HG02973 (cell line): ENCODE data around the gene RAB40C.

ENCODE experiments used
- ATAC-seq: cut with Tn5 transposase; IDR thresholded peaks from one replicate; pipeline ENCODE4 v1.9.1; 2021; ENCODE audit warnings: moderate library complexity; ENCODE audit not compliant: unreplicated experiment

Gene RAB40C

GRCh38 chr16:559021-559380, 30.9 kb upstream of the RAB40C start:
- no peak for ATAC-seq

DNA sequence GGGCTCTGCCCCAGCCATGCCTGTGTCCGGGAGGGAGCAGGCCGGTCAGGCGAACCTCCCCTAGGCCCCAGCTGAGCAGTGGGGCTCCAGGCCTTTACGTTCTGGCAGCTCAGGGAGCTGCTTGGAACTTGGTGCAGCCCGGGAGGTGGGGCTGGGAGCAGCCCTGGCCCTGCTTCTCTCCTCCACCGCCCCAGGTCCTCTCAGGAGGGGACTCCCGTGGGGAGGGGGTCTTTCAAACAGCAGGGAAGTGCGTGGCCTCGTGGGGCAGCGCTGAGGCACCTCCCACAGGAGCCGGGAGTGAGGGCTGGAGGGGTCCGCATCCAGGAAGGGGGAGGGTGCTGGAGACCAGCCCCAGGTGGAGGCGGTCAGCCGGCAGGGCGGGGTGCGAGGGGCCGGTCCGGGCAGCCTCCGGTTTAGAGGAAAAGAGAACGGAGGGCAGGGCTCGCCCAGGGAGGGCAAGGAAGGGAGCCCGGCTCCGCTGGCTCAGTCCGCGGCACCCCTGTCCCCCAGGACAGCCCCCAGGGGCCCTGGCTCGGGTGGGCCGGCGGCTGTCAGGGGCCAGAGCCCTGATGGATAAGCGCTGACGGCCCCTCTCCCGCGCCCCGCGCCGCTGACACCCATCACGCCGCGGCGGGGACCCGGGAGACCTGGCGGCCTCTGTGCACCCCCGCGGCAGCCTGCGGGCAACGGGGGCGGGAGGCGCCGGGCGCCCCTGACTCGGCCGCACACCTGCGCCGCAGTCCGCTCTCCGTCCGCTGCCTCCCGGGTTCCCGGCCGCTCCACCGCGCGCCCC, 30.3 kb upstream of the RAB40C start:
- ATAC-seq, result no peak

GRCh38 chr16:560204-560700, 29.6 kb upstream of the RAB40C start, which contains the start of gene PRR35:
TSS of gene PRR35 (plus strand) at chr16:560394. CDS start at chr16:563295, 2,901 bp downstream.
- no peak for ATAC-seq

DNA sequence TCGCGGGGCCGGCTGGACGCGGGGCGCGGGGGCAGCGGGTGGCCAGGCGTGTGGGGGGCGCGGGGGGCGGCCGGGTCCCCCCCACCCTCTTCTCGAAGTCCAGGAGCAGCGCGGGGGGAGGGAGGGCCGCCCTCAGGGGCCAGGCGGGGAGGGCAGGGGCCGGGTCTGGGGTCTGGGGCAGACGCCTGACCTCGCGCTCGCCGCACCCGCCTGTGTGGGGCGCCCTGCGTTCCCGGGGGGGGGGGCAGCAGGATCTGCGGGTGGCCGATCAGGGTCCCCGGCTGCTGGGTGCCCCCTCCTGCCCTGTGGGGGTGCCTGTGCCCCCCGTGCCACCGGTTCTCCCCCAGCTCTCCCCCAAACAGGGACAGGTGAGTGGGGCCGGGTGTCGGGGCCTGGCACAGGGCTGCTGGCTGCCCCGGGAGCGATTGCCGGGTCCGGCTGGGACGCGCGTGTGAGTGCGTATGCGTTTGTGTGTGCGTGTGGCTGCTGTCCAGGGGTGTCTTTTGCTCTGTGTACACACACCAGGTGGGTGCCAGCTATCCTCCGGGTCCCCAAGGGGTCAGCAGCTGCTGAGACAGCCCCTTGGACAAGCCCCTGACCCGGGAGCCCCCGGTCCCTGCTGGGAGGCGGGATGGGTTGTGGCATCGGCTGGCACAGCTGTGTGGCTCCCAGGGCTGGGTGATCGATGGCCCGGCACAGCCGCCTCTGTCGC, 29.0 kb upstream of the RAB40C start:
- ATAC-seq, result no peak

DNA sequence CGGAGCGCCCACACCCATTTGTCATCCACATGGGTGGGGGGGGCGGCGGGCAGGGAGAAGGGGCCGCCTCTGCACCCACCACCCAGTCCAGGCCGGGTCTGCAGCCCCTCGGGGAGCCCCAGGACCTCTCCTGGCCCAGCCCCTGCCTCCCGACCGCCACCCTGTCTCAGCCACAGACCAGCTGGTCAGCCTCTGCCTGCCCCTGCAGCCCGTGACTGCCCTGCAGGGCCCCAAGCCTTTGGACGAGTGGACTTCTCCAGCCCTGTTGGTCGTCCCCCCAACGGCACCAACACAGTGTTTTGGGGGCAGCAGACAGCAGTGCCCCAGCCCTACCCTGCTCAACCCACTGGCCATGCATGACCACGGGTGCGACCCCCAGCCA, 28.5 kb upstream of the RAB40C start:
- no peak for ATAC-seq

DNA sequence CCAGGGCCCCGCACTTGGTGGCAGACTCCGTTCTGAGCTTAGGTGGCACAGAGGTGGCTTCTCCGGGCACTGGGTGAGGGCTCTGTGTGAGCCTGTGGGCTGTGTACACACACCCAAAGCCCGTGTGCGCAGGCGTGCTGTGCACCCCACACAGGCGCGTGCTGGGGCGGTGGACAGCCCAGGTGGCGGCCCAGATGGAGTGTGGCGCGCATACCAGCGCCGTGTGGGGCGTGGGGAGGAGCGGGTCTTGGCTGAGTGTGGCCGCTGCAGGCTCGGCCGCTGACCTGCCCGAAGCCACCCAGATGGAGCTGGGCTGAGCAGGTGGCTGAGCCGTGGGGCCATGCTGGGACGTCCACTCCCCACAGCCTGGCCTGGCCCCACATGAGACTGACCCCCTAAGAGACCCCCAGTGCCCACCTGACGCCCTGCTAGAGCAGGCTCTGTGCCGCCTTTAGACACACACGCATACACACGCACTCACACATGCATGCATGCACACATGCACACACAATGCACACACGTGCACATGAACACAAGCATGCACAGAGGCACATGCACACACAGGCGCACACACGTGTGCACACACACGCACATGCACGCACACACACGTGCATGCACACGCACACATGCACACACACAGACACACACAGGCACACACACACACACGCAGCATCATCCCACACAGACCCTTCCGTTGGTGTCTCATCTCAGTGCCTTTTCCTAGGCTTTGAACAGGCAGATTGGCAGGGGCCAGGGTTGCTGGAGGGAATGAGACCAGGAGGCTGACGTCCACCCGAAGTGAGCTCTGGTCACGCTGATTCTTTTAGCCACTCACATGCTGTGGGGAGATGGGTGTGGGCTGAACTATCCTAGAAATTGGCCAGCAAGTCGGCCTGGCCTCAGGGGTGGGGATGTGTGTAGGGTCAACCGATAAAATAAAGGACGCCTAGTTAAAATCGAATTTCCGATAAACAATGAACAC, 27.6 kb upstream of the RAB40C start:
- ATAC-seq, result no peak

DNA sequence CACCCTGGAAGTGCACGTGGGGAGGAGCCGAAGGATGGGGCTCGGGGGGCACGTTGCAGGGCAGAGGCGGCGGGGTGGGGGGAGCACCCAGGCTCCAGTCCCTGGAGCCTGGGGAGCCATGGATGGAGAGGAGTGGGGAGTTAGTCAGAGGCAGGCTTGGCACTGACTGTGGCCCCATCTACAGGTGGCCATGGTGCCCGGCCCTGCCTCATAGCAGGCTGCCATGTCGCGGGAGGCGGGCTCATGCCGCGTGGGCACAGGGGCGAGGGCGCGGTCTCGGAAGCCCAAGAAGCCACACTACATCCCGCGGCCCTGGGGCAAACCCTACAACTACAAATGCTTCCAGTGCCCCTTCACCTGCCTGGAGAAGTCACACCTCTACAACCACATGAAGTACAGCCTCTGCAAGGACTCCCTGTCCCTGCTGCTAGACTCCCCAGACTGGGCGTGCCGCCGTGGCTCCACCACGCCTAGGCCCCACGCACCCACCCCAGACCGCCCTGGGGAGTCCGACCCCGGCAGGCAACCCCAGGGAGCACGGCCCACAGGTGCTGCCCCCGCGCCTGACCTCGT, 26.7 kb upstream of the RAB40C start:
- ATAC-seq, result no peak

GRCh38 chr16:564690-565418, 25.0 kb upstream of the RAB40C start:
- no peak for ATAC-seq

DNA sequence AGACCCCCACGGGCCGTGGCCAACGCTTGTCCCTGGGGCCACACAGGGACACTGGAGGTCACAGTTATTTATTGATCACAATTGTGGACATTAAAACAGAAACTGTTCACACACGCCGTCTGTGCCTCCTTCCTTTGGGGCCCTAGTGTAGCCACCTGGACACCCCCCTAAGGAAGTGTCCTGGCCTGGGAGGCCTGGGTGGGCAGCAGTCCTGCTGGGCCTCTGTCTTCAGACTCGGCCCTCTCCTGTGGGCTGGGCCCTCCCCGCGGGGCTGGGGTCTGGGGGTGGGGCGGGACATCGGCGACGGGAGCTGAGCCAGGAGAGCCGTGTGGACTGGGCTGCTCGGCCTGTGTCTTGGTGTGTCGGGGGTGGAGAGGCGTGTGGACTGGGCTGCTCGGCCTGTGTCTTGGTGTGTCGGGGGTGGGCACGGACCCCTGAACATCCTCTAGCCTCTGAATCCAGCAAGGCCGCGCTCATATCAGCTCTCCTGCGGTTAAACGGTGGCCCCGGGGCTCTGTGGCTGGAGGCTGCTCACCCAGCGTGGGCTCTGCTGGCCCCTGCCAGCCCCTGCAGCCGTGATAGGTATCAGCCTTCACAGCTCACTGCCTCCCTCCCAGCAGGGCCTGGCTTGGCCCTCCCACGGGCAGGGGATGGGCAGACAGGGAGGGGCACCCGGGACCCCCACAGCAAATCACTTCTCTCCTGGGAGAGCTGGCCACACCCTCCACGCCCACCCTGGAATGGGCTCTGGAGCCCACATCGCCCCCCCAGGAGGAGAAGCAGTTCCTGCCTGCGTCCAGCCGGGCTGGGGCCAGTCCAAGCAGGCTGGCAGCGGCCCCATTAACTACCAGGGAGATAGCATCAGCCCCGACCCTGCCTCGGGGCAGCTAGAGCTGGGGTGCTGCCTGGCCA, 24.2 kb upstream of the RAB40C start:
- ATAC-seq, result no peak

DNA sequence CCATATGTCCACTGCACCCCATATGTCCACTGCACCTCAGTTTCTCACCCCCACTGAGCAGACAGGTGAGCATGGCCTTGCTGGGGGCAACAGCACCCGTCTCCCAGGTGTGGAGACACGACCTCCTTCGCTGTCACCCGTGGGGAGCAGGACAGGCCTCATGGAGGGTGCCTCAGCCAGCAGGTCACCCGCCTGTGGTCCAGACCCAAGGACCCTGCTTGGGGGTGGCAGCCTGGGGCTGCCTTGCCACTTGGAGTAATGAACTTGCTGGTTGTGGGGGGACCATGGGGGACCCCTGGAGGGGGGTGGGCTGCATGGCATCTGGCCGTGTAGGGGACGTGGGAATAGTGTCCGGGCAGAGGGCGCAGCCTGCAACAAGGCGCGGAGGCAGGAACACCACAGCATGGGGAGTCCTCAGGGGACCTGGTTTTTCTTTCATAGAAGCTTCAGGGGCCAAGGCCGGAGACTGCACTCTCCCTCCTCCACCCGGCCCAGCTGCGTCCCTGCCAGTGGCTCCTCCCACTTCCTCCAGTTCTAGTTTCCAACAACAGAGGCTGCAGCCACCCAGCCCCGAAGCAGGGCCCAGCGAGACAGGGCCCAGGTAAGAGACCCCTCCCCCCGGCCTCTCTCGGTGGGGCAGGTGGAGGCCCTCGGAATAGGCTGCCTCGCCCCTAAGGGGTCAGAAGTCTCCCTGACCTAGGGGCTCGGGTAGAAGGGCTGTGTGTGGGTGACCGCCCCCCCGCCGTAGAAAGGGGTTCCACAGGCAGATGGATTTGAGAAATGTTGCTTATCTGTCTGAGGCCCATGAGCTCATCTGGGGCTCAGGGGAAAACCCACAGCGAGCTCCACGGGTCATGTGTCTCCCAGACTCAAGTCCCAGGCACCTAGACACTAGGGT, 23.1 kb upstream of the RAB40C start, which contains the start of gene NHLRC4:
TSS of gene NHLRC4 (plus strand) at position 531 of the 898 bp plus-strand sequence. CDS start 1,043 bp downstream, outside the sequence.
- ATAC-seq, result no peak

DNA sequence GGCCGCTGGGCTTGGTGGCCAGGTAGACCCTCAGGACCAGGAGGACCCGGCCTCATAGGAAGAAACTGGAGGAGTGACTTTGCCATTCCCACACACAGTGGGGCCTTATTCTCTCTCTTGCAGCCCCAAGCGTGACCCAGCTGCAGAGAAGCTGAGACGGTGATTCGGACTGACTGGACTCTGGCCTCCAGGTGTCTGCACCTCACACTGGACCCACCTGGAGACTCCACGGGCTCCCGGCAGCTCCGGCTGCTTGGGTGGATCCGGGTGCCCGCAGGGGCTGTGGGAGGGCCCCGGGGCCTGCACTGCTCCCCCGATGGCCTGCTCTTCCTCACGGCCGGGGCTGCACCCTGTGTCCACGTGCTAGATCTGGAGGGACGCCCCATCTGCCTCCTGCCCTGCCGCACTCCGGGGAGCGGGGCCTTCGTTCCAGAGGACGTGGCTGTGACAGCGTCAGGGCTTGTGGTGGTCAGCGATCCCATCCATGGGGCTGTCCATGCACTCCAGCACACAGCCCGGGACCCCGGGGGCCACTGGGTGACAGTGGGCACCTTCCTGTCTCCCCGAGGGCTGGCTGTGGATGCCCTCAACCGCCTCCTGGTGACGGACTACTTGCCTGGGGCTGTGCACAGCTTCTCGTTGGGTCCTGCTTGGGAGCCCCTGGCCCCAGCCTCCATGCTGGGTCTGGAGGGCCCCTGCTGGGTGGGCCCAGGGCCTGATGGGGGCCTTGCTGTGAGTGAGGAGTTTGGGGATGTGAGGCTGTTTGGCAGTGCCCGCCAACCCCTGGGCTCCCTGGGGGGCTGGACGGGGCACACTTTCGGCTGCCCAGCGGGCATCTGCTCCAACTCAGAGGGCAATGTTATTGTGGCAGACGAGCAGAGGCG, 22.3 kb upstream of the RAB40C start:
- ATAC-seq, result no peak

- ATAC-seq, result no peak
Observed at GRCh38 chr16:568401-569258, 21.2 kb upstream of the RAB40C start.

- ATAC-seq, result no peak
Observed at GRCh38 chr16:569445-570254, 20.2 kb upstream of the RAB40C start, which contains the start of gene PIGQ. TSS of gene PIGQ (plus strand) at chr16:569968. CDS start at chr16:574075, 4,107 bp downstream.

- no peak for ATAC-seq
Observed at GRCh38 chr16:572865-573650, 16.8 kb upstream of the RAB40C start.
